ENCODE measurements around the gene RTP4.

Gene RTP4

DNA sequence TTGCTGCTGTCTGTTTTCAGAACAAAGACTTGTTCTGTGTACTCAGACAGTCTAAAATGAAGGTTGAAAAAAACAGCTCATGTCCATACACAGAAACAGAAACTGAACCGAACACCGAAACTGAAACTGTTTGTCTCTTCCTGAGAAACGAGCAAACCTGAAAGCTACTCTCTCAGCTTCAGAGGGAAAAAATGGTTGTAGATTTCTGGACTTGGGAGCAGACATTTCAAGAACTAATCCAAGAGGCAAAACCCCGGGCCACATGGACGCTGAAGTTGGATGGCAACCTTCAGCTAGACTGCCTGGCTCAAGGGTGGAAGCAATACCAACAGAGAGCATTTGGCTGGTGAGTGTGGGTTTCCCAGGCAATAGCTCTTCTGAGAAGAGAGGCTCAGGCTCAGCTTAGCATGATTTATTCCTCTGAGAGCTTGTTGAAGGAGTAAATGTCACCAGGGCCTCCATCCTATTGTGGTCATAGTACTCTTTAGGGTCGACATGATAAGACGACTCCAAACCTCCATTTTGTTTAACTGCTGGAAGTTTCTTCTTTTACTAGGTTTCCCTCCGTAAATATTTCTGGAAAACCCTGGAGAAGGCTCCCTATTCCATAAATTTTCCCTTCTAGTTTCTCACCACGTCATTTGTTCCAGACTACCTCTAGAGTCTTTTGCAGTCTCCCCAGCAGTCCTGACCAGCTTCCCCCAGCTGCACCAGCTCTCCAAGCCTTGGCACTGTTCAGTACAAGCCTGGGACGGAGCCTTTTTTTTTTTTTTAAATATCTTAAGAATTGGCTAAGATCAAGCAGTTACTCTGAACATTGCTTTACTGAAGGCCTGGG lies at the start of gene RTP4:
TSS of gene RTP4 (plus strand) at position 135 of the 838 bp plus-strand sequence. CDS start at position 192, 57 bp downstream.
- peak in 2 of 4 experiments; percentile 13 to 16 for DNase-seq (ENCODE audit: low read depth in 4 of 4, low spot score in 1 of 4)

DNA sequence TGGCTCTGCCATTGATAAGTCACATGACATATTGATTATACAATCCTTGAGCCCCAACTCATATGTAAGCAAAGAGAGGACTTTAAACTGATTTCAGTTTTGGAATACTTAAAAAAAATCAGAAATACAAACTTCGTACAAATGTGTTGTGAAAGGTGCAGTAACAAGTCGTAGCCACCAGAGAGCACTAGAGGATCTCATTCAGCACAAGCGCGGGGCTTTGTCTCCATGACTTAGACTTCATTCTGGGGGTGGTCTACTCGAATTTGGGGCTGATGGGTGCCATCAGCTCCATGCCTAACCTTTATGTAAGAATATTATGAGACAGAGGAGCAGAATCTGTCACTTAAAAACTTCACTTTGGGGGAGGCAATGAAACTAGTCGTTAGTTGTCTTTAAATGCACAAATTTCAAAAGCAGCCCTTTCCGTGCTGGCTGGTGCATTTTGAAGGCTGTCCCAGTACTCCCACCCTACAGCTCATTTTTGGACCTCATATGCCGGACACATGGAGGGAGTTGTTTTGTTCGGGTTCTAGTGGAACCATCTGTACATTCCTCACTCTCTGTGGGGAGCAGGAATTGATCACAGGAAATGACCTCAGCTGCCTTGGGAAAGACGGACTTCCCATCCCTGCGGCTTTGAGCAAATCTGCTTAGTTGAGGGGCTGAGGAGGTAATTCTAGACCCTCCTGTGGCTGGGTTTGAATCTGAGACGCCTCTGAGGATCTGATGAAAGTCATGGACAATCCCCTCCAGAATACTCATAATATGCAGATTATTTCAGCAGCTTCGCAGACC lies 49.2 kb upstream of the RTP4 start:
- peak in 3 of 4 experiments; percentile 13 to 14 (median 13) for DNase-seq (ENCODE audit: low read depth in 4 of 4, low spot score in 1 of 4)

DNA sequence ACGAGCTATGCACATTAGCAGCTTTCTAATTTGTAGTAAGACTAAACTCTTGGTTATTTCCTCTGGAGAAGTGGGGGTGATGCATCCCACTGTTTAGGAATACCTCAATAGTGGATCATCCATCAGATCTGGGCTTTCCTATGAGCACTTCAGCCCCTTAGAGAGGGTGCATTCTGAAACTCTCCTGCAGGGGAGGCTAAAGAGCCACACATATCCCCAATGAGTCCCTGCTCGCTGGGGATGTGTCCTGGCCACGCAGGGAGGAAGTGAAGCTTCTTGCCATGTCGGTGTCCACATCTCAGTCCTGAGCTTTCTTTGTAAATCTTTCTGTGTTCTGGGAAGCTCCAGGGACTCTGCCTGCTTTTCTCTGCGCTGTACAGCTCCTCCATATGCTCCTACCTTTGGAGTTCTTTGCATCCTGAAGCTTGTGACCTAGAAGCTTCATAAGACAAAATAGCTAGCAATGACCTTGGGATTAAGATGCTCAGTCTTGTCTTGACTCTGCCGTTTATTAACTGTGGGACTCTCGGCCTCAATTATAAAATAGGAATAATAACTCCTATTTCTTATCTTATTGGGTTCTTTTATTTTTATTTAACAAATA lies 48.4 kb upstream of the RTP4 start:
- DNase-seq (ENCODE audit: low read depth in 4 of 4, low spot score in 1 of 4), result peak; percentile 4 to 47 (median 28)

GRCh38 chr3:187321766-187322165 lies 46.4 kb upstream of the RTP4 start:
- no peak for DNase-seq (ENCODE audit: low read depth in 4 of 4, low spot score in 1 of 4)

- no peak for DNase-seq (ENCODE audit: low read depth in 4 of 4, low spot score in 1 of 4)
Observed at GRCh38 chr3:187322291-187322690, 45.9 kb upstream of the RTP4 start.

GRCh38 chr3:187323091-187323490 lies 45.1 kb upstream of the RTP4 start:
- no peak for DNase-seq (ENCODE audit: low read depth in 4 of 4, low spot score in 1 of 4)

GRCh38 chr3:187325632-187326031 lies 42.6 kb upstream of the RTP4 start:
- DNase-seq (ENCODE audit: low read depth in 4 of 4, low spot score in 1 of 4), result no peak

- no peak for DNase-seq (ENCODE audit: low read depth in 4 of 4, low spot score in 1 of 4)
Observed at GRCh38 chr3:187327845-187328244, 40.3 kb upstream of the RTP4 start.

- no peak for DNase-seq (ENCODE audit: low read depth in 4 of 4, low spot score in 1 of 4)
Observed at GRCh38 chr3:187328691-187329090, 39.5 kb upstream of the RTP4 start.

DNA sequence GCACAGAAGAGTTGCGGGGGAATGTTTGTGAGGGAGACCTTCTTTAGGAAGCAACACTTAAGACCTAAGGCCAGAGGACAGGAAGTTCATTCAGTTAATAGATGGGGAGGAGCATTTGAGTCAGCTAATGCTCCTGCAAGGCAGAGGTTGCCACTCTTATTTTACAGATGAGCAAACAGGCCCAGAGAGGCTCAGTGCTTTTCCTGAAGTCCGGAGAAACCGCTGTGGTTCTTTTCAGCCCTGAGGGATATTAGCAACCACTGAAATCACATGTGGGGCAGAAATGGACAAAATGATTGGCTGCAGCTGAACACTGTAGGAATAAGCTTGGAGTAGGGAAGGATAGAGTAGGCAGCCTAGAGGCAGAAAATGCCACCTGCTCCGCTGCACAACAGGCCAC lies 33.3 kb upstream of the RTP4 start:
- DNase-seq (ENCODE audit: low read depth in 4 of 4, low spot score in 1 of 4), result no peak

DNA sequence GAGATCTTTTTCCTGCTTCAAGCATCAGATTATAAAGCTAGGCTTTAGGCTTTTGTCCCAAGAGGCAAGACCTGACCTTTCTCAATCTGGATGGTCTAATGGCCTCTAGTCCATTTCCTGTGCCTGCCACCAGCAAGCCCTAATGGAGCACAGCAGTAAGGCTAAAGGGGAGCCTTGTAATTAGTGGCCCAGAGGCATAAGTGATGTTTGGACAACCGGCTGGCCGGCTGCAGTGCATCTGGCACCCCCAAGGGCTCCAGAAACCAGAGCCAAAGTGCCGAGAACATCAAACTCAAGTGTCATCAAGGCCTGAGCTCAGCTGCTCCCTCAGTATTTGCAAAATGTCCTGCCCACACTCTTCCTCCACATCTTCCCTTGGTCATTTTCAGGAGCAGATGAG lies 31.9 kb upstream of the RTP4 start:
- DNase-seq (ENCODE audit: low read depth in 4 of 4, low spot score in 1 of 4), result no peak

- no peak for DNase-seq (ENCODE audit: low read depth in 4 of 4, low spot score in 1 of 4)
Observed at GRCh38 chr3:187340578-187340977, 27.6 kb upstream of the RTP4 start.

DNA sequence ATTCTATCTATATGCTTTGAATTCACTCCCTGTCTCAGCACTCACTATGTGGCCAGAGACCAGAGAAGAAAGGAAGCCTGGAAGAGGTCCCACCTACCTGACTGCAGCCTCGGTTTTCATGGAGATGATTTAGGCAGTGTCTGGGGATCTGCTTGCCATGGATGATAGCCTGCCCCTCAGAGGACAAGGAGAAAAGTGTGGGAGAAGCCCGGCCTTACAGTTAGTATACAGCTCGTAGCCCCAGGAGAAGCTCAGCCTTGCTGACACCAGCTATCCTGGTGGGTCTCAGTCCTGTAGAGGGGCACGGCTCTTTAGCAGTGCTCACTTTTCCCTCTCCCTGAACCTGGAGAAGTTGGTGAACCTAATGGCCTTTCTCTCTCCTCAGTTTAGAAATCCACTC lies 25.9 kb upstream of the RTP4 start:
- no peak for DNase-seq (ENCODE audit: low read depth in 4 of 4, low spot score in 1 of 4)

GRCh38 chr3:187343670-187344069 lies 24.5 kb upstream of the RTP4 start:
- no peak for DNase-seq (ENCODE audit: low read depth in 4 of 4, low spot score in 1 of 4)

GRCh38 chr3:187352581-187353575 lies 15.3 kb upstream of the RTP4 start:
- no peak for DNase-seq (ENCODE audit: low read depth in 4 of 4, low spot score in 1 of 4)

GRCh38 chr3:187358068-187358467 lies 10.1 kb upstream of the RTP4 start:
- DNase-seq (ENCODE audit: low read depth in 4 of 4, low spot score in 1 of 4), result no peak

DNA sequence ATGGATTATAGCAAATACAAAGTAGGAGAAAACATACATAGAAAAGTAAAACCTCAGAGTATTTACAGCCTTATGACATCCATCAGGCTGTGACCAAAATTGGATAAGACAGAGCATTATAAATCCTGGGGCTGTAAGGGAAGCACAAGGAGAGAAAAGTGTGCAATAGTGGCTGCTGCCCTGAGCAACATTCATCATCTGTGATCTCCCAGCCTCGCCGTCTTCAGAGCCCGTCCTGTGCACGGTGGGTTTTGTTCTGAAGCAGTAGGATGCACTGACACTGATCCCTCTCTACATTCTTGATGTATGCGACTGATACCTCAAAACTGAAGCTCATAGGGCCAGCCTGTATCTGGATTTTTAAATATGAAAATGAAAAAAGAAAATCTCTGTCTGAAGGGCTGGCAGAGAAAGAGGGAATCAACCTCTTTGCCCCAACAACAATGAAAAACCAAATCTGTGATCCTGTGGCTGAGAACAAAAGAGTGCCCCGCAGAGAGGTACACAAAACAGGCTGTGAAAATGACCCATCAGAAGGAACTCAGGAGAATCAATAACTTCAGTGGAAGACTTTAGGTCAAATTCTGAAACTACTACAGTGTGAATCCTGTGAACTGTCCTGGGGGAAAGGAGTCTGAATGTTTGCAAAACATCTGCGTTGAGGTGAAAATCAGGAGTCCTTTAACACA lies 8.2 kb upstream of the RTP4 start:
- DNase-seq (ENCODE audit: low read depth in 4 of 4, low spot score in 1 of 4), result no peak

DNA sequence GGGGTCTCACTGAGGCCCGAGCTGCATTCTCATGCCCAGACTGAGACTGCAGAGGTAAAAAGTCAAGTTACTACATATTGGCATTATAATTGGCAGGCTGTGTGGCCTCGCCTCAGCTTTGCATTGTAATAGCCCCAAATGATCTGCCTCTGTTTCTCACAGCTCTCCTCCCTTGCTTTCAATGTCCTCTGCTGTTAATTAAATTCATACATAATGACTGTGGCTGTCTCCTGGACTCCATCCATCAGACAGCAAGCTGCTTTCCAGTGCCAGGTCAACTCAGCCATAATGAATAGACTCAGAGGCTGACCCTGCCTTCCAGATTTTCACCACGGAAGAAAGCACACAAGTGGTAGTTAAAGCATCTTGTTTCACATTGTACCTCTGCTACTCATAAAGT lies 7.6 kb upstream of the RTP4 start:
- no peak for DNase-seq (ENCODE audit: low read depth in 4 of 4, low spot score in 1 of 4)

- no peak for DNase-seq (ENCODE audit: low read depth in 4 of 4, low spot score in 1 of 4)
Observed at GRCh38 chr3:187361835-187362234, 6.3 kb upstream of the RTP4 start.

DNA sequence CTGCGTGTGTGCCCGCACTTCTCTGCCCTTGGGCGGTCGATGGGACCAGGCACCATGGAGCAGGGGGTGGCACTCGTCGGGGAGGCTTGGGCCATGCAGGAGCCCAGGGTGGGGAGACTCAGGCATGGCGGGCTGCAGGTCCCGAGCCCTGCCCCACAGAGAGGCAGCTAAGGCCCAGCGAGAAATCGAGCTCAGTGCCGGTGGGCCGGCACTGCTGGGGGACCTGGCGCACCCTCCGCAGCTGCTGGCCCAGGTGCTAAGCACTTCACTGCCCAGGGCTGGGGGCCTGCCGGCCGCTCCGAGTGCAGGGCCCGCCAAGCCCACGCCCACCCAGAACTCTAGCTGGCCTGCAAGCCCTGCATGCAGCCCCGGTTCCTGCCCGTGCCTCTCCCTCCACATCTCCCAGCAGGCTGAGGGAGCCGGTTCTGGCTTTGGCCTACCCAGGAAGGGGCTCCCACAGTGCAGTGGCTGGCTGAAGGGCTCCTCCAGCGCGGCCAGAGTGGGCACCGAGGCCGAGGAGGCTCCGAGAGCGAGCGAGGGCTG lies 553 bp upstream of the RTP4 start:
- no peak for DNase-seq (ENCODE audit: low read depth in 4 of 4, low spot score in 1 of 4)
